ENCODE results near the gene ATG10.

DNA sequence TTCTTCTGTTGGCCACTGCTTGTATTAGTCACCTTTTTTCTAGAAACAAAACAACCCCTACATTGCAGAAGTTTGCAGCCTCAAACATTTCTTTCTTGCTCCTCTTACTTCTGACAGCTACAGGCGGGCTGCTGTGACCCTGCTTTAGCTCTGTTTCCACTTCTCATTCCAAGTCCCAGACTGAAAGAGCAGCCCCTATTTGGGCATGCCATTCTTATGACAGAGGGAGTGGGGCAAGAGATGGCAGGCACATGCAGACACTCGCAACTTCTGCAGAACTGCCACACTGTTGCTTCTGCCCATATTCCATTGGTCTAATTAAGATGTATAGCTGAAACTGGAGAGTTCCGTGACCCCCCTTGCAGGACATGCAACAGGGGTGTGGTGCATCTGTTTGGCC is 325.9 kb downstream of the ATG10 start:
- TF ChIP-seq, protein P1, sequence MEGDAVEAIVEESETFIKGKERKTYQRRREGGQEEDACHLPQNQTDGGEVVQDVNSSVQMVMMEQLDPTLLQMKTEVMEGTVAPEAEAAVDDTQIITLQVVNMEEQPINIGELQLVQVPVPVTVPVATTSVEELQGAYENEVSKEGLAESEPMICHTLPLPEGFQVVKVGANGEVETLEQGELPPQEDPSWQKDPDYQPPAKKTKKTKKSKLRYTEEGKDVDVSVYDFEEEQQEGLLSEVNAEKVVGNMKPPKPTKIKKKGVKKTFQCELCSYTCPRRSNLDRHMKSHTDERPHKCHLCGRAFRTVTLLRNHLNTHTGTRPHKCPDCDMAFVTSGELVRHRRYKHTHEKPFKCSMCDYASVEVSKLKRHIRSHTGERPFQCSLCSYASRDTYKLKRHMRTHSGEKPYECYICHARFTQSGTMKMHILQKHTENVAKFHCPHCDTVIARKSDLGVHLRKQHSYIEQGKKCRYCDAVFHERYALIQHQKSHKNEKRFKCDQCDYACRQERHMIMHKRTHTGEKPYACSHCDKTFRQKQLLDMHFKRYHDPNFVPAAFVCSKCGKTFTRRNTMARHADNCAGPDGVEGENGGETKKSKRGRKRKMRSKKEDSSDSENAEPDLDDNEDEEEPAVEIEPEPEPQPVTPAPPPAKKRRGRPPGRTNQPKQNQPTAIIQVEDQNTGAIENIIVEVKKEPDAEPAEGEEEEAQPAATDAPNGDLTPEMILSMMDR (IDR thresholded peaks at IDR 0.05), result no peak
- no peak for TF ChIP-seq ZFX (IDR thresholded peaks at IDR 0.05; ENCODE audit: borderline replicate concordance)

All from 22Rv1 (cell line).